Daoy (cell line): ENCODE data around the gene CCM2. TPM values are rescaled to one million over a fixed set of nuclear protein-coding genes. Genes with fewer than 3 reads are reported as not detected.
"Not testable (repeated sequence)": the region's sequence is repeated elsewhere in the genome, so short reads cannot be mapped to it uniquely, and the experiment has no call there.

Source experiments
- DNase-seq: peaks from one replicate; pipeline ENCODE4 v3.0.0-alpha.2; 2015; ENCODE audit warnings: low read depth
- total RNA-seq: library from RNA; depleted of rRNA; stranded (reverse); fragments of >200 nt; shearing (Covaris generic); gene quantifications from 2 replicates; pipeline ENCODE4 v1.2.3, GENCODE V29; 2014

The CCM2 gene
- total RNA-seq, 1 experiment from 2014 or later, result 67.6 TPM

- peak; percentile 77 for DNase-seq
Measured at GRCh38 chr7:45033261-45033930, 33.4 kb downstream of the CCM2 start.

GRCh38 chr7:45033931-45034290, 33.9 kb downstream of the CCM2 start:
- no peak for DNase-seq

- not testable (repeated sequence) for DNase-seq
Measured at GRCh38 chr7:45034710-45035109, 34.7 kb downstream of the CCM2 start.

- DNase-seq, result no peak
Measured at GRCh38 chr7:45035371-45035770, 35.4 kb downstream of the CCM2 start.

- no peak for DNase-seq
Measured at GRCh38 chr7:45035893-45036292, 35.9 kb downstream of the CCM2 start.

- no peak for DNase-seq
Measured at GRCh38 chr7:45036317-45036716, 36.3 kb downstream of the CCM2 start.

- no peak for DNase-seq
Measured at GRCh38 chr7:45036796-45037195, 36.8 kb downstream of the CCM2 start.

- no peak for DNase-seq
Measured at GRCh38 chr7:45037876-45038275, 37.9 kb downstream of the CCM2 start.

- no peak for DNase-seq
Measured at GRCh38 chr7:45039106-45039505, 39.1 kb downstream of the CCM2 start.

GRCh38 chr7:45044338-45044737, 44.3 kb downstream of the CCM2 start:
- no peak for DNase-seq

GRCh38 chr7:45048748-45049147, 48.7 kb downstream of the CCM2 start:
- peak; percentile 28 for DNase-seq

GRCh38 chr7:45050198-45050597, 50.2 kb downstream of the CCM2 start:
- no peak for DNase-seq

- DNase-seq, result no peak
Measured at GRCh38 chr7:45052011-45052410, 52.0 kb downstream of the CCM2 start.

- no peak for DNase-seq
Measured at GRCh38 chr7:45053401-45053800, 53.4 kb downstream of the CCM2 start.

- DNase-seq, result no peak
Measured at GRCh38 chr7:45053941-45054340, 53.9 kb downstream of the CCM2 start.

- no peak for DNase-seq
Measured at GRCh38 chr7:45054442-45054841, 54.4 kb downstream of the CCM2 start.

- DNase-seq, result no peak
Measured at GRCh38 chr7:45055016-45055415, 55.0 kb downstream of the CCM2 start.

GRCh38 chr7:45055594-45056219, 55.7 kb downstream of the CCM2 start:
- no peak for DNase-seq

GRCh38 chr7:45057878-45058277, 57.9 kb downstream of the CCM2 start:
- no peak for DNase-seq

GRCh38 chr7:45060295-45060694, 60.3 kb downstream of the CCM2 start:
- no peak for DNase-seq

GRCh38 chr7:45061352-45061751, 61.4 kb downstream of the CCM2 start:
- DNase-seq, result no peak

- no peak for DNase-seq
Measured at GRCh38 chr7:45061806-45062425, 61.9 kb downstream of the CCM2 start.

- no peak for DNase-seq
Measured at GRCh38 chr7:45064047-45064725, 64.2 kb downstream of the CCM2 start.
